Mesothelial cell of epicardium (in vitro differentiated cells): Measurements from ENCODE around the gene DNMBP. TPM values are rescaled to one million over a fixed set of nuclear protein-coding genes. Genes with fewer than 3 reads are reported as not detected.
A peak's percentile ranks its signal among the peaks of the same experiment; 100 is the strongest.

Source experiments
- DNase-seq, 2 experiments: peaks; one replicate each; pipeline ENCODE4 v3.0.0; 2021; ENCODE audit warnings: low spot score in 2 of 2; ENCODE audit not compliant: unreplicated experiment in 2 of 2
- H3K27ac Mint-ChIP-seq: 2 replicates; pipeline ENCODE4 v1.8.0; 2021; ENCODE audit warnings: mixed read lengths
- H3K27me3 Mint-ChIP-seq: 2 replicates; pipeline ENCODE4 v1.8.0; 2021; ENCODE audit warnings: low read depth, mixed read lengths
- H3K36me3 Mint-ChIP-seq: 2 replicates; pipeline ENCODE4 v1.8.0; 2021; ENCODE audit warnings: mixed read lengths
- H3K4me1 Mint-ChIP-seq: 2 replicates; pipeline ENCODE4 v1.8.0; 2021; ENCODE audit warnings: mixed read lengths
- H3K4me3 Mint-ChIP-seq: 2 replicates; pipeline ENCODE4 v1.8.0; 2021; ENCODE audit warnings: mild to moderate bottlenecking, moderate library complexity, mixed read lengths
- H3K9me3 Mint-ChIP-seq: 2 replicates; pipeline ENCODE4 v1.8.0; 2021; ENCODE audit warnings: mixed read lengths
- total RNA-seq: library from RNA; stranded (reverse); gene quantifications from 3 replicates; pipeline ENCODE4 v1.2.1, GENCODE V29; 2021
- TF ChIP-seq, protein P1 (sequence below): fragments of 200-600 bp; sonication (generic); IDR thresholded peaks from one replicate; pipeline ENCODE4 v1.5.0; 2021; ENCODE audit warnings: antibody characterized with exemption; ENCODE audit not compliant: unreplicated experiment

The DNMBP gene, protein sequence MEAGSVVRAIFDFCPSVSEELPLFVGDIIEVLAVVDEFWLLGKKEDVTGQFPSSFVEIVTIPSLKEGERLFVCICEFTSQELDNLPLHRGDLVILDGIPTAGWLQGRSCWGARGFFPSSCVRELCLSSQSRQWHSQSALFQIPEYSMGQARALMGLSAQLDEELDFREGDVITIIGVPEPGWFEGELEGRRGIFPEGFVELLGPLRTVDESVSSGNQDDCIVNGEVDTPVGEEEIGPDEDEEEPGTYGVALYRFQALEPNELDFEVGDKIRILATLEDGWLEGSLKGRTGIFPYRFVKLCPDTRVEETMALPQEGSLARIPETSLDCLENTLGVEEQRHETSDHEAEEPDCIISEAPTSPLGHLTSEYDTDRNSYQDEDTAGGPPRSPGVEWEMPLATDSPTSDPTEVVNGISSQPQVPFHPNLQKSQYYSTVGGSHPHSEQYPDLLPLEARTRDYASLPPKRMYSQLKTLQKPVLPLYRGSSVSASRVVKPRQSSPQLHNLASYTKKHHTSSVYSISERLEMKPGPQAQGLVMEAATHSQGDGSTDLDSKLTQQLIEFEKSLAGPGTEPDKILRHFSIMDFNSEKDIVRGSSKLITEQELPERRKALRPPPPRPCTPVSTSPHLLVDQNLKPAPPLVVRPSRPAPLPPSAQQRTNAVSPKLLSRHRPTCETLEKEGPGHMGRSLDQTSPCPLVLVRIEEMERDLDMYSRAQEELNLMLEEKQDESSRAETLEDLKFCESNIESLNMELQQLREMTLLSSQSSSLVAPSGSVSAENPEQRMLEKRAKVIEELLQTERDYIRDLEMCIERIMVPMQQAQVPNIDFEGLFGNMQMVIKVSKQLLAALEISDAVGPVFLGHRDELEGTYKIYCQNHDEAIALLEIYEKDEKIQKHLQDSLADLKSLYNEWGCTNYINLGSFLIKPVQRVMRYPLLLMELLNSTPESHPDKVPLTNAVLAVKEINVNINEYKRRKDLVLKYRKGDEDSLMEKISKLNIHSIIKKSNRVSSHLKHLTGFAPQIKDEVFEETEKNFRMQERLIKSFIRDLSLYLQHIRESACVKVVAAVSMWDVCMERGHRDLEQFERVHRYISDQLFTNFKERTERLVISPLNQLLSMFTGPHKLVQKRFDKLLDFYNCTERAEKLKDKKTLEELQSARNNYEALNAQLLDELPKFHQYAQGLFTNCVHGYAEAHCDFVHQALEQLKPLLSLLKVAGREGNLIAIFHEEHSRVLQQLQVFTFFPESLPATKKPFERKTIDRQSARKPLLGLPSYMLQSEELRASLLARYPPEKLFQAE (N-terminal part only)
- 34.7 to 35.8 TPM (median 35.3 TPM) in 3 replicates for total RNA-seq

DNA sequence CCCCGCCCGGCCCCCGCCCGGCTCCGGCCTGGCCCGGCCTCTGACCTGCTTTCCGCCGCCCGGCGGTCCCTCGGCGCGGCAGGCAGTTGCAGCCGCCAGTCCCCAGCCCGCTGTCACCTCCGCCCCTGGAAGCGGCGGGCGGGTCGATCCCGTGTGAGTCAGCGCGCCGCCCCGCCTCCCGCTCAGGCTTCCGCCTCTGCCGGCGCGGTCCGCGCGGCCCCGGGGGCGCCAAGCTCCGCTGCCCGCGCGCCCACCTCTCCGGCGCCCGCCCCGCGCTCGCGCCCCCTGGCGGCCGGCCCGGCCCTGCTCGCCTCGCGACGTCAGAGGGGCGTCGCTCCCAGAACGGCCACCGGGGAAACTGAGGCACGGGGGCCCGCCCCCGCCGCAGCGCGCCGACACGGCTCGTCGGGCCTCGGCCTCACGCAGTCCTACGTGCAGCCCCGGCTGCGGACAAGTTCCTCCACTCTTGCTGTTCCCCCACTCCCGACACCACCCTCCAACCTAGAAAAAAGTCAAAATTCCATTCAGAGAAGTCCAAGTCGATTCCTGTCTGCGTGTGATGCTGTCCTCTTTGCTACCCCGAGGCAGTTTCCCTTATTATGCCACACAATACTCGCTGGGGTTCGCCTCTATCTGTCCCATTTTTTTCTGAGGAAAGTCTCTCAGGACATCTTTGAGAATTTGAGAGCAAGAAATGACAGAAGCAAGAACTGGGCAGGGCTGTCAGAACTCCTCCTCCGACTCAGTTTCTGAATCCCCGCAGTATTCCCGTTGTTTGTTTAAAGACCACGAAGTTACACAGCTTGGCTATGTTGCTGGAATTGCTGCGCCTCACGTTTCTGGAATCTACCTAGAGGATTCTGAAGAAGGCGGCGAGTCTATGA lies at the start of gene DNMBP:
Gene DNMBP (minus strand): TSS at position 155 of the 884 bp plus-strand sequence. CDS start 37,823 bp downstream, outside the sequence.
- Mint-ChIP-seq H3K27me3 (no peaks in the 10 kb centered on the region), H3K9me3 (peaks cover 5% of the 10 kb centered on the region), H3K4me3 (peak within 1 kb of the TSS; percentile 93), H3K36me3 (no peaks in the 10 kb centered on the region), H3K4me1 (peaks cover 66% of the 10 kb centered on the region), H3K27ac (peak within 1 kb of the TSS; percentile 98)
- DNase-seq: peak; percentile 83 to 88
- TF ChIP-seq, protein P1, sequence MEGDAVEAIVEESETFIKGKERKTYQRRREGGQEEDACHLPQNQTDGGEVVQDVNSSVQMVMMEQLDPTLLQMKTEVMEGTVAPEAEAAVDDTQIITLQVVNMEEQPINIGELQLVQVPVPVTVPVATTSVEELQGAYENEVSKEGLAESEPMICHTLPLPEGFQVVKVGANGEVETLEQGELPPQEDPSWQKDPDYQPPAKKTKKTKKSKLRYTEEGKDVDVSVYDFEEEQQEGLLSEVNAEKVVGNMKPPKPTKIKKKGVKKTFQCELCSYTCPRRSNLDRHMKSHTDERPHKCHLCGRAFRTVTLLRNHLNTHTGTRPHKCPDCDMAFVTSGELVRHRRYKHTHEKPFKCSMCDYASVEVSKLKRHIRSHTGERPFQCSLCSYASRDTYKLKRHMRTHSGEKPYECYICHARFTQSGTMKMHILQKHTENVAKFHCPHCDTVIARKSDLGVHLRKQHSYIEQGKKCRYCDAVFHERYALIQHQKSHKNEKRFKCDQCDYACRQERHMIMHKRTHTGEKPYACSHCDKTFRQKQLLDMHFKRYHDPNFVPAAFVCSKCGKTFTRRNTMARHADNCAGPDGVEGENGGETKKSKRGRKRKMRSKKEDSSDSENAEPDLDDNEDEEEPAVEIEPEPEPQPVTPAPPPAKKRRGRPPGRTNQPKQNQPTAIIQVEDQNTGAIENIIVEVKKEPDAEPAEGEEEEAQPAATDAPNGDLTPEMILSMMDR: peak; percentile 65

DNA sequence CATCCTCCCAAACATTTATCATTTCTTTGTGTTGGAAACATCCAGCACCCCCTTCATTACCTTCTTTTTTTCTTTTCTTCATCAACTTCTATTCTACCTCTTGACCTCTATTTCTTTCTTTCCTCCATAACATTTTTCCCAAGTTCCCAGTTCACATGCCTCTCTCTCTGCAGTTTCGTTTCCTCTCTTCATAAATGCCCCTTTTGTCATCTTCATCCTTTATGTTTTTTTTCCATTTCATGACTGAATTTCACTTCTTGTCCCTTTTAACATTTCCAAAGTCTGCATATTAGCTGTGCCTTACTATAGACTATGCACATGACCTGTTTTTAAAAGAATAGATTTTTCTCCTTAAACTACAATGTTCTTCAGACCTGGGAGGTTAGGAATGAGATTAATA lies 48.2 kb upstream of the DNMBP start:
- Mint-ChIP-seq H3K9me3 (peaks cover 12% of the 10 kb centered on the region), H3K36me3 (no peaks in the 10 kb centered on the region), H3K4me1 (no peaks in the 10 kb centered on the region), H3K4me3 (no peak overlapping the region), H3K27me3 (peaks cover 7% of the 10 kb centered on the region), H3K27ac (no peak overlapping the region)
- TF ChIP-seq, protein P1: no peak
- DNase-seq: no peak

DNA sequence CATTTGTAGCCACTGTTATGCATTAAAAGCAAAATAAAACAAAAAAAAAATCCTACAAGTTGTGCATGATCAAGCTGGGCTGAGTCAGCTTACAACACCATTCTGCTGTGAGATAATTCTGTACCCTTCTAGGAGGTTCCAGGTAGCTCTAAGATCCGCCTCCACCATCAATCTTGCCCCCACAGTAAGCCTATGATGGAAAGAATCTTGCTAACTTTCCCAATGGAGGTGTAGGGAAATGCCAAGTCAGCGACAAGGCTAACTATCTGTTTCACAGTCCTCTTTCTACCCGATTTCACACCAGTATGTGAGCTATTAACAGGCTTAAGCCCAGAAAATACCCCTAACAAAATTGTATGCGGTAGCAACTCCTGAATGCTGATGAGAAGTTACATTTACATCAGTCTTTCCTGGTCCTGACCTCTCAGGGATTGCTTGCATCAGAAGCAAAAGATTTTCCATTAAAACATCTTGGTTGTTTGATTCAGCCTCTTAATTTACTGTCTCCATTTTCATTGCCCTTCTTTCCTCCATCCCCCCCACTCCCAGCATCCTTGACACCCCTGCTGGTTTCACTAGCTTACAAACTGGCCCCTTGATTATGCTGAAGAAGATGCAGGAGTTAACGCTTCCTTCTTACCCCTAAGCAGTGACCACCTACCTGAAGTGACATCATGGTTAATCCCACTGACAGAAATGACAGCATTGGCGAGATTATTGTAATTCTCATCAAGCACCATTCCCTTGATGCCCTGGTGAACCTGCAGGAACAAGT lies 44.1 kb upstream of the DNMBP start:
- peaks cover 11% of the 10 kb centered on the region for H3K9me3 Mint-ChIP-seq
- DNase-seq: no peak
- no peak overlapping the region for H3K4me3 Mint-ChIP-seq
- peaks cover 7% of the 10 kb centered on the region for H3K27me3 Mint-ChIP-seq
- TF ChIP-seq, protein P1: no peak
- H3K27ac Mint-ChIP-seq: no peak overlapping the region
- H3K4me1 Mint-ChIP-seq: no peaks in the 10 kb centered on the region
- H3K36me3 Mint-ChIP-seq: no peaks in the 10 kb centered on the region

DNA sequence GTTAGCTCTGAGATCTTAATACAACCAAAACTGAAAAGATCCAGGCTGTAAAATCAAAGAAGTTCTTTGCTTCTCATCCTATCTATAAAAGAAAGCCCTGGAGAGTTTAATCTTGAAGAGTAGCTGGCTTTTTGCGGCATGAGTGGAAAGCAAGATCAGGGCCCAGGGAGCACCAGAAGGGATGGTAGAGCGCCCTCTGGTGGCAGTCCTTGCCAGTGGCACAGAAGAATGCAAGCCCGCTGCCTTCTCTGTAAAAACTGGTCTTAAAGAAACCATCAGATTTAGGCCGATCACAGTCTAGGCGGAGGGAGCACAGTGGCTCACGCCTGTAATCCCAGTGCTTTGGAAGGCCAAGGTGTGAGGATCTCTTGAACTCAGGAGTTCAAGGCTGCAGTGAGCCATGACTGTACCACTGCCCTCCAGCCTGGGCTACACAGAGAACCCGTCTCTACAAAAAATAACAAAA lies 36.3 kb upstream of the DNMBP start:
- TF ChIP-seq, protein P1: peak; percentile 93
- H3K36me3 Mint-ChIP-seq: no peaks in the 10 kb centered on the region
- H3K27ac Mint-ChIP-seq: peak overlapping the region; percentile 80
- H3K9me3 Mint-ChIP-seq: no peaks in the 10 kb centered on the region
- H3K27me3 Mint-ChIP-seq: no peaks in the 10 kb centered on the region
- DNase-seq: peak; percentile 84 to 95
- H3K4me1 Mint-ChIP-seq: peaks cover 19% of the 10 kb centered on the region
- H3K4me3 Mint-ChIP-seq: no peak overlapping the region
